Measurements from ENCODE around the gene PARP8.
A peak's percentile ranks its signal among the peaks of the same experiment; 100 is the strongest.

Gene PARP8

DNA sequence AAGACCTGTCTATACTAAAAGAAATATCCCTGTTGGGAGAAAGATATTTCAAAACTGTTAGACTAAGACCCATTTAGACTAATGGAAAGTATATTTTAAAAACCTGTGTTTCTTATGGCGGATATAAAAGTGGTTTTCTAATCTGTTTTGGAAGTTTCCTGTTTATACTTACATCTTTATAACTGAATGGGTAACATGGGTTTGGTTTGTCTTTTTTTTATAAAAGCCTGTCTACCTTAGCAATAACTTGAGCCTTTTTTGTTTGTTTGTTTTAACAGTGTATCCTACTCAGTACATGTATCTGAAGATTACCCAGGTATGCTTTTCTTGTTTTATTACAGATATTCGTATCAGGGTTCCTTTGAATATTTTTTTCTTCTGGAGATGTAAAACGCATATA, 83.4 kb downstream of the PARP8 start:
- peak overlapping the region; percentile 2; the same call in 1 of the 2 replicates for H3K4me2 ChIP-seq (ENCODE audit: low read length)
- H3F3A ChIP-seq (ENCODE audit: insufficient read depth, low read length): no peaks in the 10 kb centered on the region

DNA sequence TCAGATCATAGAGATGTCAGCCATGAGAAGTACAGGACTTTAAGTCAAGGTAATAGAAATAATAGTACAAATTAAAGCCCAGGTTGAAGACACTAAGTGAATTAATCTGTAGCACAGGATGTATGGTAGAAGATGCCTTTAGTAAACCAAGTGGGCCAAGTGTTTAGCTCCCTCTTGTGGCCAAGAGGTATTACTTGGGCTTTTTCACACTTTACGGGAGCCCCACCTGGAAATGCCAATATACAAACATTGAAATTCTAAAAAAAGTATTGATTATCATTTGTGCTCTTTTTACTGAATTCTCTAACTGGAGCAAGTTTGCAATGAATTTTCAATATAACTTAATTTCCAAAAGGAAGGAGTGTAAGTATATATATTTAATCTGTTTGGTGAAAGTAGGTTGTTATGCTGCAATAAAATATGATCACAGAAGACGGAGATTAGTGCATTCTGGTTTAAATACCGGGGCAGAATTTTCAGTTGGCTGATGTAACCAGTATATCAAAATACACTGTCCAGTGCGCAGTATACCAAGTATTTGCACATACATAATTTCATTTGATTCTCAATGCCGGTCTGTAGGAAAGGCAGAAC, 84.7 kb downstream of the PARP8 start:
- TF ChIP-seq EZH2 (IDR thresholded peaks at IDR 0.05; ENCODE audit: borderline replicate concordance, low read length): no peak
- TF ChIP-seq, protein P1, sequence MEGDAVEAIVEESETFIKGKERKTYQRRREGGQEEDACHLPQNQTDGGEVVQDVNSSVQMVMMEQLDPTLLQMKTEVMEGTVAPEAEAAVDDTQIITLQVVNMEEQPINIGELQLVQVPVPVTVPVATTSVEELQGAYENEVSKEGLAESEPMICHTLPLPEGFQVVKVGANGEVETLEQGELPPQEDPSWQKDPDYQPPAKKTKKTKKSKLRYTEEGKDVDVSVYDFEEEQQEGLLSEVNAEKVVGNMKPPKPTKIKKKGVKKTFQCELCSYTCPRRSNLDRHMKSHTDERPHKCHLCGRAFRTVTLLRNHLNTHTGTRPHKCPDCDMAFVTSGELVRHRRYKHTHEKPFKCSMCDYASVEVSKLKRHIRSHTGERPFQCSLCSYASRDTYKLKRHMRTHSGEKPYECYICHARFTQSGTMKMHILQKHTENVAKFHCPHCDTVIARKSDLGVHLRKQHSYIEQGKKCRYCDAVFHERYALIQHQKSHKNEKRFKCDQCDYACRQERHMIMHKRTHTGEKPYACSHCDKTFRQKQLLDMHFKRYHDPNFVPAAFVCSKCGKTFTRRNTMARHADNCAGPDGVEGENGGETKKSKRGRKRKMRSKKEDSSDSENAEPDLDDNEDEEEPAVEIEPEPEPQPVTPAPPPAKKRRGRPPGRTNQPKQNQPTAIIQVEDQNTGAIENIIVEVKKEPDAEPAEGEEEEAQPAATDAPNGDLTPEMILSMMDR (IDR thresholded peaks at IDR 0.05; ENCODE audit: low read length): peak; percentile 95
- H3K79me2 ChIP-seq (ENCODE audit: insufficient read depth, low read length): peaks cover 32% of the 10 kb centered on the region
- peaks cover 29% of the 10 kb centered on the region for H3K4me1 ChIP-seq (ENCODE audit: insufficient read depth, low read length, severe bottlenecking)
- H3K27me3 ChIP-seq (ENCODE audit: insufficient read depth, low read length): no peaks in the 10 kb centered on the region
- no peak overlapping the region for H3K9ac ChIP-seq (ENCODE audit: low read length)
- no peaks in the 10 kb centered on the region for H4K20me1 ChIP-seq (ENCODE audit: insufficient read depth, low read length)
- no peaks in the 10 kb centered on the region for H3F3A ChIP-seq (ENCODE audit: insufficient read depth, low read length)
- no peak overlapping the region for H2AFZ ChIP-seq (ENCODE audit: low read length)
- no peaks in the 10 kb centered on the region for H3K9me2 ChIP-seq (ENCODE audit: low read depth, low read length)
- H3K27ac ChIP-seq (ENCODE audit: low read depth, low read length, poor library complexity, severe bottlenecking): peak overlapping the region; percentile 18
- no peak overlapping the region for H3K4me3 ChIP-seq (ENCODE audit: low read depth, low read length, poor library complexity, severe bottlenecking)
- no peaks in the 10 kb centered on the region for H3K36me3 ChIP-seq (ENCODE audit: insufficient read depth, low read length)
- H3K4me2 ChIP-seq (ENCODE audit: low read length): no peak overlapping the region
- no peaks in the 10 kb centered on the region for H3K9me3 ChIP-seq (ENCODE audit: low read length)

More for the DNA sequence above, 83.4 kb downstream of the PARP8 start:
- H3K36me3 ChIP-seq (ENCODE audit: insufficient read depth, low read length): peaks cover 5% of the 10 kb centered on the region; the same call in 1 of the 2 replicates
- H2AFZ ChIP-seq (ENCODE audit: low read length): no peak overlapping the region
- peaks cover 44% of the 10 kb centered on the region for H3K79me2 ChIP-seq (ENCODE audit: insufficient read depth, low read length)
- TF ChIP-seq, protein P1 (IDR thresholded peaks at IDR 0.05; ENCODE audit: low read length): no peak
- TF ChIP-seq EZH2 (IDR thresholded peaks at IDR 0.05; ENCODE audit: borderline replicate concordance, low read length): no peak
- no peak overlapping the region for H3K4me3 ChIP-seq (ENCODE audit: low read depth, low read length, poor library complexity, severe bottlenecking)
- H3K4me1 ChIP-seq (ENCODE audit: insufficient read depth, low read length, severe bottlenecking): peaks cover 36% of the 10 kb centered on the region
- no peaks in the 10 kb centered on the region for H3K9me2 ChIP-seq (ENCODE audit: low read depth, low read length)
- H3K9ac ChIP-seq (ENCODE audit: low read length): no peak overlapping the region; the same call in 1 of the 2 replicates
- no peaks in the 10 kb centered on the region for H3K9me3 ChIP-seq (ENCODE audit: low read length)
- no peaks in the 10 kb centered on the region for H3K27me3 ChIP-seq (ENCODE audit: insufficient read depth, low read length)
- H4K20me1 ChIP-seq (ENCODE audit: insufficient read depth, low read length): no peaks in the 10 kb centered on the region
- peak overlapping the region; percentile 18 for H3K27ac ChIP-seq (ENCODE audit: low read depth, low read length, poor library complexity, severe bottlenecking)

DNA sequence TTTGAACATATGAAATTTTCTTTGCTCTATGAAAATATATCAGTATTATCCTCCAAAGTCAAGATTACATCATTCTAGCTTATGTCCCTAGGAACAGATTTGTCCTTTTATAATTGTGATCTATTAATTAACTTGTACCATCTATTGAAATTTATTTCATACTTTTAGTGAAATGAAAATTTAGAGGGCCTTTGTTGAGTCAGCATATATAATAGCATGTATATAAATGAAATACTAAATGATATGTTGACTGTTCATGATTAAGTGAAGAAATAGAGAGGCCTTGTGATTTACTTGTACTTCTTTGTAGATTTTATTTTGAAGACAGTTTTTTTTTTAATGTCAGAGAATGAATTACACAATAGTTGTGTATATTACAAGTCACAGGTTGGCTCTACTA, 86.4 kb downstream of the PARP8 start:
- H3K27ac ChIP-seq (ENCODE audit: low read depth, low read length, poor library complexity, severe bottlenecking): no peak overlapping the region
- H3K9ac ChIP-seq (ENCODE audit: low read length): no peak overlapping the region
- no peaks in the 10 kb centered on the region for H3F3A ChIP-seq (ENCODE audit: insufficient read depth, low read length)
- H2AFZ ChIP-seq (ENCODE audit: low read length): no peak overlapping the region
- no peak overlapping the region for H3K4me3 ChIP-seq (ENCODE audit: low read depth, low read length, poor library complexity, severe bottlenecking)
- no peak overlapping the region for H3K4me2 ChIP-seq (ENCODE audit: low read length)
- H3K27me3 ChIP-seq (ENCODE audit: insufficient read depth, low read length): no peaks in the 10 kb centered on the region
- no peaks in the 10 kb centered on the region for H3K9me3 ChIP-seq (ENCODE audit: low read length)
- TF ChIP-seq, protein P1 (IDR thresholded peaks at IDR 0.05; ENCODE audit: low read length): no peak
- TF ChIP-seq EZH2 (IDR thresholded peaks at IDR 0.05; ENCODE audit: borderline replicate concordance, low read length): no peak
- H4K20me1 ChIP-seq (ENCODE audit: insufficient read depth, low read length): no peaks in the 10 kb centered on the region
- peaks cover 29% of the 10 kb centered on the region for H3K4me1 ChIP-seq (ENCODE audit: insufficient read depth, low read length, severe bottlenecking)
- H3K36me3 ChIP-seq (ENCODE audit: insufficient read depth, low read length): peaks cover 10% of the 10 kb centered on the region; the same call in 1 of the 2 replicates
- H3K79me2 ChIP-seq (ENCODE audit: insufficient read depth, low read length): peaks cover 22% of the 10 kb centered on the region
- H3K9me2 ChIP-seq (ENCODE audit: low read depth, low read length): no peaks in the 10 kb centered on the region
